GM21423 (cell line): ENCODE results near the gene HOXC13.

Experiments used
- ATAC-seq: cut with Tn5 transposase; IDR thresholded peaks from one replicate; pipeline ENCODE4 v1.9.1; 2021; ENCODE audit warnings: mild to moderate bottlenecking, moderate library complexity; ENCODE audit not compliant: unreplicated experiment

Gene HOXC13

GRCh38 chr12:53968214-53969127, 29.8 kb downstream of the HOXC13 start:
- no peak for ATAC-seq

GRCh38 chr12:53969588-53970259, 31.1 kb downstream of the HOXC13 start:
- ATAC-seq = no peak

- no peak for ATAC-seq
Measured at GRCh38 chr12:53970451-53970850, 31.8 kb downstream of the HOXC13 start.

GRCh38 chr12:53971129-53971528, 32.5 kb downstream of the HOXC13 start:
- ATAC-seq = no peak

GRCh38 chr12:53971686-53972085, 33.1 kb downstream of the HOXC13 start:
- no peak for ATAC-seq

- ATAC-seq = no peak
Measured at GRCh38 chr12:53972152-53972702, 33.6 kb downstream of the HOXC13 start.

GRCh38 chr12:53972722-53973235, 34.1 kb downstream of the HOXC13 start, which contains the start of gene HOXC11:
HOXC11 (plus strand) TSS chr12:53973126; CDS start chr12:53973242, 116 bp downstream.
- ATAC-seq = no peak

GRCh38 chr12:53973236-53974042, 34.8 kb downstream of the HOXC13 start:
- ATAC-seq = no peak

GRCh38 chr12:53974084-53975063, 35.7 kb downstream of the HOXC13 start, which contains the start of gene HOTAIR:
HOTAIR (minus strand) TSS chr12:53974954.
- no peak for ATAC-seq

GRCh38 chr12:53975064-53975471, 36.4 kb downstream of the HOXC13 start:
- no peak for ATAC-seq

GRCh38 chr12:53975479-53976152, 37.0 kb downstream of the HOXC13 start:
- ATAC-seq = no peak

GRCh38 chr12:53976172-53976822, 37.7 kb downstream of the HOXC13 start:
- ATAC-seq = no peak

- no peak for ATAC-seq
Measured at GRCh38 chr12:53976823-53977595, 38.4 kb downstream of the HOXC13 start.

- no peak for ATAC-seq
Measured at GRCh38 chr12:53977596-53978445, 39.2 kb downstream of the HOXC13 start.

GRCh38 chr12:53978477-53979356, 40.1 kb downstream of the HOXC13 start:
- no peak for ATAC-seq
